HG02943 (cell line): Measurements from ENCODE around the gene CPTP.
"Not testable (repeated sequence)": the region's sequence is repeated elsewhere in the genome, so short reads cannot be mapped to it uniquely, and the experiment has no call there.

Source experiments
- ATAC-seq: cut with Tn5 transposase; IDR thresholded peaks from one replicate; pipeline ENCODE4 v1.9.1; 2021; ENCODE audit warnings: mild to moderate bottlenecking, low read depth, moderate library complexity; ENCODE audit not compliant: unreplicated experiment

The CPTP gene

GRCh38 chr1:1305300-1306069 lies 19.1 kb upstream of the CPTP start:
- no peak for ATAC-seq

- ATAC-seq, result no peak
Observed at GRCh38 chr1:1306070-1306660, 18.4 kb upstream of the CPTP start.

- no peak for ATAC-seq
Observed at GRCh38 chr1:1306661-1307260, 17.8 kb upstream of the CPTP start.

- peak; percentile 1 for ATAC-seq
Observed at GRCh38 chr1:1307261-1307922, 17.2 kb upstream of the CPTP start.

GRCh38 chr1:1307923-1308755 lies 16.5 kb upstream of the CPTP start, which contains the start of the genes ACAP3 and PUSL1:
TSS of gene ACAP3 (minus strand) at chr1:1307930. CDS start at chr1:1307815, 115 bp downstream.
TSS of gene PUSL1 (plus strand) at chr1:1308597. CDS start at chr1:1308644, 47 bp downstream.
- ATAC-seq, result peak; percentile 41

GRCh38 chr1:1308756-1309250 lies 15.8 kb upstream of the CPTP start:
- peak; percentile 5 for ATAC-seq

GRCh38 chr1:1309251-1310108 lies 15.1 kb upstream of the CPTP start:
- no peak for ATAC-seq

- ATAC-seq, result no peak
Observed at GRCh38 chr1:1310109-1310385, 14.6 kb upstream of the CPTP start.

- no peak for ATAC-seq
Observed at GRCh38 chr1:1310476-1311053, 14.0 kb upstream of the CPTP start.

GRCh38 chr1:1311107-1312104 lies 13.2 kb upstream of the CPTP start:
- ATAC-seq, result no peak

- ATAC-seq, result no peak
Observed at GRCh38 chr1:1312450-1313314, 11.9 kb upstream of the CPTP start.

- no peak for ATAC-seq
Observed at GRCh38 chr1:1313500-1314236, 10.9 kb upstream of the CPTP start.

- no peak for ATAC-seq
Observed at GRCh38 chr1:1314237-1314586, 10.4 kb upstream of the CPTP start.

GRCh38 chr1:1314678-1315335 lies 9.8 kb upstream of the CPTP start:
- no peak for ATAC-seq

GRCh38 chr1:1315435-1315954 lies 9.1 kb upstream of the CPTP start:
- no peak for ATAC-seq

- ATAC-seq, result not testable (repeated sequence)
Observed at GRCh38 chr1:1316199-1316598, 8.4 kb upstream of the CPTP start.
